ENCODE data around the gene F13A1. TPM values are rescaled to one million over a fixed set of nuclear protein-coding genes. Genes with fewer than 3 reads are reported as not detected.

The F13A1 gene
- total and polyA plus RNA-seq, 2 of the 13 experiments (the other 11 are each of a cell fraction or from before 2014, with no cell fraction given): not detected

GRCh38 chr6:6260196-6260722 is 60.2 kb downstream of the F13A1 start:
- no peaks in the 10 kb centered on the region for H3K9me3 ChIP-seq (ENCODE audit: low read length)
- no TSS peak for BruUV-seq (replicated peaks)
- DNase-seq (ENCODE audit: low spot score) (no peak), ATAC-seq (no peak), FAIRE-seq (no peak)
- H3K9ac ChIP-seq (ENCODE audit: insufficient read depth, low read depth, low read length): no peak overlapping the region
- in situ Hi-C loops (cut with HindIII; ENCODE audit: extremely low pct_ligation_motif_present, low pct_unique_long_range_greater_than_20kb) (no loop called here), intact Hi-C loops (cut with micrococcal nuclease; ENCODE audit: unreplicated experiment) (no loop called here)
- H3K4me1 ChIP-seq (ENCODE audit: insufficient read depth, low read length): no peaks in the 10 kb centered on the region
- no peak overlapping the region for H3K27ac ChIP-seq (ENCODE audit: extremely low read length, insufficient read depth, low read length)
- no peak overlapping the region for H3K4me2 ChIP-seq (ENCODE audit: low read depth, low read length)
- no peak for TF ChIP-seq RFX3 (CRISPR knock-in tag; IDR thresholded peaks at IDR 0.05)
- TF ChIP-seq MIXL1 (CRISPR knock-in tag; IDR thresholded peaks at IDR 0.05): no peak
- no peak for TF ChIP-seq ZNF329 (CRISPR knock-in tag; IDR thresholded peaks at IDR 0.05; ENCODE audit: low read depth)
- TF ChIP-seq IRF1 (CRISPR knock-in tag; IDR thresholded peaks at IDR 0.05; ENCODE audit: low read depth): no peak
- TF ChIP-seq ZNF644 (CRISPR knock-in tag; IDR thresholded peaks at IDR 0.05; ENCODE audit: low read depth): no peak
- no peak for TF ChIP-seq AHDC1 (CRISPR knock-in tag; IDR thresholded peaks at IDR 0.05; ENCODE audit: borderline replicate concordance)
- no peak for TF ChIP-seq MED13 (CRISPR knock-in tag; IDR thresholded peaks at IDR 0.05)
- TF ChIP-seq SALL2 (CRISPR knock-in tag; IDR thresholded peaks at IDR 0.05): no peak
- no peak for TF ChIP-seq ZNF737 (CRISPR knock-in tag; IDR thresholded peaks at IDR 0.05; ENCODE audit: borderline replicate concordance)
- no peak for TF ChIP-seq CBFB (CRISPR knock-in tag; IDR thresholded peaks at IDR 0.05)
- no peak for TF ChIP-seq THRA (CRISPR knock-in tag; IDR thresholded peaks at IDR 0.05; ENCODE audit: borderline replicate concordance)
- no peak for TF ChIP-seq SETDB1 (CRISPR knock-in tag; IDR thresholded peaks at IDR 0.05; ENCODE audit: borderline replicate concordance)
- TF ChIP-seq ZMYM4 (CRISPR knock-in tag; IDR thresholded peaks at IDR 0.05): no peak
- no peak for TF ChIP-seq BRF2 (CRISPR knock-in tag; IDR thresholded peaks at IDR 0.05)
- peaks cover 0 to 20% of the 10 kb centered on the region in 2 experiments; a peak in 2 of 5 replicates for H3K27me3 ChIP-seq (ENCODE audit: control insufficient read depth in 1 of 2, insufficient read depth in 2 of 2, low read length in 2 of 2)
- ChIA-PET POLR2A (no interaction called here), CTCF (ENCODE audit: low intra/inter-chr PET ratio, low total read pairs) (no interaction called here)
- WGBS (ENCODE audit: low lambda C conversion rate): 11% methylated on average over 6 of the region's 6 CpGs
- no peaks in the 10 kb centered on the region for H3K79me2 ChIP-seq (ENCODE audit: insufficient read depth, low read length)
- no peak overlapping the region for H3K4me3 ChIP-seq (replicated peaks in 1 of 3; ENCODE audit: insufficient read depth in 1 of 3, low read depth in 2 of 3, low read length in 3 of 3)
- H2AFZ ChIP-seq (ENCODE audit: low read length): no peak overlapping the region
- no peaks in the 10 kb centered on the region for H4K20me1 ChIP-seq (ENCODE audit: insufficient read depth, low read length)
- H3K36me3 ChIP-seq (replicated peaks in 1 of 2; ENCODE audit: control insufficient read depth in 1 of 2, insufficient read depth in 2 of 2, low read length in 2 of 2): no peaks in the 10 kb centered on the region

Measured in HepG2 (cell line).